K562 (cell line): Measurements from ENCODE around the gene SAP25. TPM values are rescaled to one million over a fixed set of nuclear protein-coding genes. Genes with fewer than 3 reads are reported as not detected.
A peak's percentile ranks its signal among the peaks of the same experiment; 100 is the strongest.

Source experiments
- ATAC-seq: fragments of 200-7000 bp; cut with Tn5 transposase; 3 replicates; pipeline ENCODE4 v1.9.1; 2020; ENCODE audit warnings: moderate library complexity
- BruUV-seq: library from RNA; stranded (reverse); fragments of 400-500 nt; replicated peaks from 2 replicates; lab custom pipeline; 2021; lab: Mats Ljungman, UMichigan
- CTCF ChIA-PET: fragments of 300-600 bp; formaldehyde crosslinking; extraction: SDS; loops from one replicate; lab custom pipeline; 2021; ENCODE audit warnings: low intra/inter-chr PET ratio; lab: Yijun Ruan, JAX
- POLR2A ChIA-PET: fragments of 300-600, 350-650 bp; sonication (Branson Sonifier 250); formaldehyde crosslinking; extraction: SDS; loops from one replicate; lab custom pipeline; 2021; ENCODE audit warnings: antibody characterized with exemption, inconsistent platforms; lab: Yijun Ruan, JAX
- DNase-seq, 4 experiments: peaks; one replicate each; pipeline versions ENCODE4 v3.0.0 to v3.0.0-alpha.2; 2011 to 2018; ENCODE audit warnings: low spot score in 3 of 4, mixed read lengths in 3 of 4; ENCODE audit errors: extremely low read depth in 1 of 4
- FAIRE-seq: peaks from 2 replicates; lab custom pipeline; 2011; peaks lifted over from hg19 to GRCh38; lab: Jason Lieb, UNC
- H2AFZ ChIP-seq: 2 replicates; pipeline ENCODE4 v1.6.0; 2011; ENCODE audit warnings: low read depth, low read length, control low read depth, inconsistent platforms
- H3K27ac ChIP-seq: fragments of 200-600 bp; 3 replicates; pipeline ENCODE4 v1.8.0; 2011; ENCODE audit warnings: low read depth, mild to moderate bottlenecking, control low read depth, inconsistent platforms, low read length, moderate library complexity, mixed read lengths; ENCODE audit errors: extremely low read depth
- H3K27me3 ChIP-seq, 2 experiments: fragments of 300-600 bp in 1 of 2; 2 replicates in 1 of 2; 3 replicates in 1 of 2; pipeline versions ENCODE4 v1.6.0 to v1.8.0; 2011; ENCODE audit warnings: inconsistent platforms in 2 of 2, low read length in 2 of 2, mild to moderate bottlenecking in 1 of 2, mixed read lengths in 1 of 2, moderate library complexity in 1 of 2; ENCODE audit not compliant: control insufficient read depth in 2 of 2, insufficient read depth in 2 of 2
- H3K36me3 ChIP-seq: fragments of 300-600 bp; 3 replicates; pipeline ENCODE4 v1.8.0; 2011; ENCODE audit warnings: mild to moderate bottlenecking, low read length, inconsistent platforms; ENCODE audit not compliant: control insufficient read depth, insufficient read depth
- H3K4me1 ChIP-seq, 2 experiments: fragments of 200-600 bp in 1 of 2; replicated peaks in 1 of 2; 2 replicates in 1 of 2; 3 replicates in 1 of 2; pipeline versions ENCODE4 v1.5.1 to v1.8.0; 2011; ENCODE audit warnings: inconsistent platforms in 2 of 2, low read length in 2 of 2, mild to moderate bottlenecking in 1 of 2, mixed read lengths in 1 of 2, moderate library complexity in 1 of 2; ENCODE audit not compliant: control insufficient read depth in 2 of 2, insufficient read depth in 2 of 2
- H3K4me2 ChIP-seq: 2 replicates; pipeline ENCODE4 v1.6.1; 2011; ENCODE audit warnings: low read length, control low read depth, inconsistent platforms, mixed read lengths; ENCODE audit not compliant: insufficient read depth
- H3K4me3 ChIP-seq: fragments of 200-600 bp; sonication (generic), shearing (Covaris generic); 2 replicates; pipeline ENCODE4 v1.5.1; 2016; ENCODE audit warnings: control low read depth, inconsistent platforms
- H3K79me2 ChIP-seq: fragments of 200-600 bp; 3 replicates; pipeline ENCODE4 v1.8.0; 2011; ENCODE audit warnings: low read length, inconsistent platforms; ENCODE audit not compliant: control insufficient read depth, insufficient read depth
- H3K9ac ChIP-seq, 2 experiments: 2 replicates each; pipeline versions ENCODE4 v1.6.0 to v1.6.1; 2011; ENCODE audit warnings: low read depth in 2 of 2, low read length in 2 of 2, control low read depth in 1 of 2, inconsistent platforms in 1 of 2, mild to moderate bottlenecking in 1 of 2, mixed read lengths in 1 of 2; ENCODE audit not compliant: insufficient read depth in 1 of 2
- H3K9me1 ChIP-seq: one replicate; pipeline ENCODE4 v1.6.0; 2011; ENCODE audit warnings: inconsistent platforms, mild to moderate bottlenecking, low read length, moderate library complexity; ENCODE audit not compliant: control insufficient read depth, insufficient read depth
- H3K9me3 ChIP-seq: replicated peaks from 2 replicates; pipeline ENCODE4 v1.5.1; 2011; ENCODE audit warnings: low read depth, low read length, inconsistent platforms; ENCODE audit not compliant: control insufficient read depth, insufficient read depth
- H4K20me1 ChIP-seq: replicated peaks from 2 replicates; pipeline ENCODE4 v1.6.1; 2011; ENCODE audit warnings: low read length, inconsistent platforms, mixed read lengths; ENCODE audit not compliant: control insufficient read depth, insufficient read depth
- GTF2F1 ChIP-seq: IDR thresholded peaks from 2 replicates; pipeline ENCODE4 v1.6.1; 2011; ENCODE audit warnings: low read depth, low read length, improper control_type of control experiment
- MAFG ChIP-seq: fragments of 450-650 bp; conservative IDR thresholded peaks from 2 replicates; pipeline ENCODE4 v1.6.1; 2016; ENCODE audit warnings: missing genetic modification characterization, missing compliant biosample characterization
- MYC ChIP-seq, 2 experiments: fragments of 250-450 bp in 1 of 2; sonication (Bioruptor Pico) in 1 of 2; IDR thresholded peaks; 2 replicates each; pipeline versions ENCODE4 v1.5.1 to v1.6.1; 2012 to 2021; ENCODE audit warnings: low read depth in 2 of 2, borderline replicate concordance in 1 of 2, improper control_type of control experiment in 1 of 2, low read length in 1 of 2, mild to moderate bottlenecking in 1 of 2, moderate library complexity in 1 of 2
- RFX1 ChIP-seq: fragments of 450-650 bp; IDR thresholded peaks from 2 replicates; pipeline ENCODE4 v1.6.1; 2016; ENCODE audit warnings: mild to moderate bottlenecking, moderate library complexity
- WGBS: fragments of 100-300 bp; shearing (Covaris generic); methylation state at CpG from one replicate; pipeline ENCODE4 v1.1.6; 2016; ENCODE audit warnings: low coverage, mixed read lengths; ENCODE audit not compliant: insufficient coverage; ENCODE audit errors: missing lambda C conversion rate; 5-methylcytosine and 5-hydroxymethylcytosine counted together
- in situ Hi-C: fragments of 300-500 bp; cut with MboI; formaldehyde crosslinking; loops from 4 replicates; pipeline ENCODE4 v1.15.0; 2018; ENCODE audit warnings: inconsistent platforms, mixed read lengths
- intact Hi-C: fragments of 100-400 bp; cut with micrococcal nuclease; formaldehyde crosslinking; loops from 2 replicates; pipeline ENCODE4 v1.14.2; 2022
- polyA plus RNA-seq, 8 experiments: library from polyadenylated mRNA; depleted of rRNA in 4 of 8; stranded (reverse) in 5 of 8; unstranded in 3 of 8; fragments of >200 nt; fragmentation: Nextera tagmentation in 2 of 8; fragmentation: Illumina TruSeq in 1 of 8; extraction: Ambion mirVana in 2 of 8; extraction: Trizol in 1 of 8; gene quantifications; 2 replicates each; pipeline versions ENCODE4 v1.2.1 to v1.2.3, GENCODE V29; 2011 to 2014; ENCODE audit warnings: inconsistent platforms in 1 of 8, missing spikeins in 1 of 8
- total RNA-seq, 7 experiments: library from RNA; depleted of rRNA in 6 of 7; stranded (reverse); fragments of >200 nt in 6 of 7; fragmentation: Illumina TruSeq in 2 of 7; extraction: Trizol in 2 of 7; gene quantifications; 2 replicates each; pipeline versions ENCODE4 v1.2.1 to v1.2.3, GENCODE V29; 2011 to 2021; ENCODE audit warnings: low replicate concordance in 1 of 7
- TF ChIP-seq, protein P1 (sequence below), 2 experiments: IDR thresholded peaks; 2 replicates each; pipeline ENCODE4 v1.6.1; 2011; ENCODE audit warnings: borderline replicate concordance in 1 of 2, control low read depth in 1 of 2, low read depth in 1 of 2, low read length in 1 of 2, mild to moderate bottlenecking in 1 of 2, mixed read lengths in 1 of 2, moderate library complexity in 1 of 2; ENCODE audit not compliant: insufficient read depth in 1 of 2, insufficient read length in 1 of 2, poor library complexity in 1 of 2, severe bottlenecking in 1 of 2; ENCODE audit errors: extremely low read depth in 1 of 2

The SAP25 gene
- total and polyA plus RNA-seq, 9 of the 15 experiments (the other 6 are each of a cell fraction or from before 2014, with no cell fraction given), result 0.13 to 5.3 (median 0.78) TPM; not detected in 1

DNA sequence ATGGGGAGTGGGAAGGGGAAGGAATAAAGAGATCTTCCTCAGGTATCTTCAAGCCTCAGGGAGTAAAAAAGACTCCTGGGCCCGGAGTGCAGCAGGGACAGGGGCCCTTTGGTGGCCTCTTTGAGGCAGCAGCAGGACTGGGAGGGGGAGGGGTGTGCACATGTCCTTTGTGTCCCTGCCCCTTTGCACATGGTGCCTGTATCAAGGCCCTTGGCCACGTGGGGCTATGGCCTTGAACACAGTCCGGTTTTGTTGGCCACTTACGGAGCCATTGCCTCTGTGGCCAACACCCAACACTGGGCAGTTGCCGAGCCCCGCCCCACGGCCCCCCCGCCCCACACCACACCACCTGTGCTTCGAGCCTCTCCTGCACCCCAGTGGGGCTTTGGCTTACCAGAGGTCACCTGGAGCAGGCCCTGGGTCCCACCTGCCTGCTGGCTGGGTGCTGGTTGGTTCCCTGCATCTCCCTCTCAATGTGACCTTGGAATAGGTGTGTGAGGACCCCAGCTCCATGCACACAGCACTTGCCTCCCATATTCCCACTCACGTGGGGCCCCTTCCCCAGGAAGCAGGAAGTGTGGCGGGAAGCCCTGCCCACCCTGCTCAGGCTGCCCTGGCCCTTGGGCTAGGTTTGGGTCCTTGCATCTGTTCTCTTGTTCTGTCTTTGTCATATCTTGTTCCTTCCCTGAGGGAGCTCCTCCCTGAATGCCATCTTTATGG lies 5.4 kb downstream of the SAP25 start (continued):
- TF ChIP-seq, protein P1, sequence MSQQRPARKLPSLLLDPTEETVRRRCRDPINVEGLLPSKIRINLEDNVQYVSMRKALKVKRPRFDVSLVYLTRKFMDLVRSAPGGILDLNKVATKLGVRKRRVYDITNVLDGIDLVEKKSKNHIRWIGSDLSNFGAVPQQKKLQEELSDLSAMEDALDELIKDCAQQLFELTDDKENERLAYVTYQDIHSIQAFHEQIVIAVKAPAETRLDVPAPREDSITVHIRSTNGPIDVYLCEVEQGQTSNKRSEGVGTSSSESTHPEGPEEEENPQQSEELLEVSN (IDR thresholded peaks at IDR 0.05; ENCODE audit: borderline replicate concordance in 1 of 2, extremely low read depth in 1 of 2, insufficient read depth in 1 of 2, insufficient read length in 1 of 2, low read depth in 1 of 2, low read length in 1 of 2, poor library complexity in 1 of 2, severe bottlenecking in 1 of 2), result peak; percentile 35 to 47
- TF ChIP-seq MYC (IDR thresholded peaks at IDR 0.05; ENCODE audit: low read depth, low read length), result peak; percentile 87
- TF ChIP-seq MYC (CRISPR knock-in tag; IDR thresholded peaks at IDR 0.05; ENCODE audit: borderline replicate concordance, low read depth), result no peak
- no peak for TF ChIP-seq MAFG

DNA sequence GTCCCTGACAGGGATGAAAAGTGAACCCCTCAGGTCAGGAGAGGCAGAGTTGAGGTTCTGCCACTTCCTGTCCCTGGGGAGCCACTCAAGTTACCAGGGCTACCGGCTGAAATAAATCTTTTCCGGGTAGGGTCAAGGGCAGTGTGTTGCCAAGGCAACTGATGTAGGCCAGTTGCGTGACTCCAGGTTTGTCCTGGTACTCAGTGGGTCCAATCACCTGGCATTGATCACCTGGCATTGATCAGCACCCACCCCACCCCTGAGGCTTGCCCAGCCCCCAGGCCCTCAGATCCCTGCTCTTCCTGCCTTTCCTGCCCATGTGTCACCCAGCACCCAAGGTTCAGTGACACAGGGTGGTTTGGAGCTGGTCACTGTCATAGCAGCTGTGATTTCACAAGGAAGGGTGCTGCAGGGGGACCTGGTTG lies 5.9 kb downstream of the SAP25 start:
- peak; percentile 44 for FAIRE-seq
- no peak for ATAC-seq
- Histone ChIP-seq H3K9me3 (no peaks in the 10 kb centered on the region), H3K27ac (no peak overlapping the region), H3K9me1 (peaks cover 8% of the 10 kb centered on the region), H3K4me3 (no peak overlapping the region), H3K79me2 (no peaks in the 10 kb centered on the region), H3K27me3 (no peaks in the 10 kb centered on the region), H4K20me1 (no peaks in the 10 kb centered on the region), H2AFZ (no peak overlapping the region), H3K9ac (peak overlapping the region in 1 of 2 experiments; percentile 60; a peak in 1 of 4 replicates), H3K4me1 (peaks cover 6 to 70% of the 10 kb centered on the region in 2 experiments; a peak in 4 of 5 replicates), H3K4me2 (no peak overlapping the region), H3K36me3 (peaks cover 7% of the 10 kb centered on the region; the same call in 1 of the 3 replicates)
- ChIA-PET POLR2A (interaction anchor here (0.6 to 0.7 kb wide), 2 partner anchors 85 to 1405 kb away, joined by 3 read pairs; no protein-coding TSS in a partner anchor), CTCF (no interaction called here)
- intact Hi-C loops (no loop called here), in situ Hi-C loops (loop anchor here (25.0 kb wide), 1 partner anchor 105 kb away; the partner anchor contains the start of gene SPACDR)
- DNase-seq, result no peak
- no TSS peak for BruUV-seq
- WGBS, result 75% methylated on average over 3 of the region's 3 CpGs
- TF ChIP-seq GTF2F1 (no peak), RFX1 (peak; percentile 75)
